Measurements from ENCODE around the gene EDEM3.

DNA sequence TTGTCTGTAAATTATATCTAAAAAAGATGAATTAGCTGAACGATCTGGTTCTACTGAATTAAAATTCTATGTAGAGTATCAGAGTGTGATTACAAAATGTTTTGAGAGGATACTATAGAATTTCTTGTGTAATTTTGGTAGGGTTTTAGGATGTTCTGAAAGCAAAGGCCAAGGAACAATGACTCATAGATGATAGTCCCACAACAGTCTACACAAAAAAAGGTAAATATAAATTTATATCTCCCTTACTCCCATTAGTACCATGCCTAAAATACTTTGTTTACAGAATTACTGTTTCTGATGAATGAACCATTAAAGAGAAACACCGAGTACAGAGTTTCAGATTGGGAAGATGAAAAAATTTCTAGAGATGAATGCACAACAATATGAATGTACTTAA, 9.5 kb downstream of the EDEM3 start:
- TF ChIP-seq CTCF (IDR thresholded peaks at IDR 0.05; ENCODE audit: poor library complexity, severe bottlenecking) (no peak), POLR2AphosphoS5 (IDR thresholded peaks at IDR 0.05) (no peak)
